ENCODE results near the gene DOCK8.

GRCh38 chr9:487429-487828 is 272.8 kb downstream of the DOCK8 start:
- TF ChIP-seq CTCF (IDR thresholded peaks at IDR 0.05) = no peak
- TF ChIP-seq EP300 (IDR thresholded peaks at IDR 0.05) = no peak
